Ovary (tissue), 3 donors: Measurements from ENCODE around the gene SLC52A1.

ENCODE experiments used
- CTCF ChIP-seq, 3 donors: fragments of 450-650 bp in 2 of 3; fragments of 200-600 bp in 1 of 3; IDR thresholded peaks; one replicate each; pipeline versions ENCODE4 v1.5.1 to v1.8.0; 2016 to 2022; ENCODE audit warnings: antibody characterized with exemption in 3 of 3, mild to moderate bottlenecking in 1 of 3
- EP300 ChIP-seq: sonication (generic); formaldehyde crosslinking; IDR thresholded peaks from one replicate; pipeline ENCODE4 v1.6.1; 2017; ENCODE audit warnings: antibody characterized with exemption
- donor health status: DM: no; HTN: no; CAD: no.

- TF ChIP-seq CTCF (IDR thresholded peaks at IDR 0.05) (no peak), EP300 (no peak)
Measured at GRCh38 chr17:5024604-5025003, 10.6 kb downstream of the SLC52A1 start.
